Small intestine (tissue), 16 donors: ENCODE results near the gene PDZD4. TPM values are rescaled to one million over a fixed set of nuclear protein-coding genes. Genes with fewer than 3 reads are reported as not detected.
A peak's percentile ranks its signal among the peaks of the same experiment; 100 is the strongest.

Source experiments
- DNase-seq, 2 donors: peaks; one replicate each; pipeline versions ENCODE4 v3.0.0 to v3.0.0-alpha.2; 2013
- FAIRE-seq: peaks from 2 replicates; lab custom pipeline; 2012; peaks lifted over from hg19 to GRCh38; lab: Jason Lieb, UNC
- H3K27ac ChIP-seq, 3 donors: one replicate each; pipeline ENCODE4 v1.5.1; 2013; ENCODE audit warnings: low read length in 2 of 3, mild to moderate bottlenecking in 2 of 3, control low read depth in 1 of 3, inconsistent platforms in 1 of 3, low read depth in 1 of 3, moderate library complexity in 1 of 3
- H3K27me3 ChIP-seq, 3 donors: one replicate each; pipeline ENCODE4 v1.6.1; 2013; ENCODE audit warnings: low read length in 3 of 3, inconsistent platforms in 1 of 3; ENCODE audit not compliant: control insufficient read depth in 3 of 3, insufficient read depth in 3 of 3
- H3K36me3 ChIP-seq, 3 donors: one replicate each; pipeline ENCODE4 v1.6.1; 2013; ENCODE audit warnings: low read length in 3 of 3, inconsistent platforms in 1 of 3, low read depth in 1 of 3, mild to moderate bottlenecking in 1 of 3, moderate library complexity in 1 of 3; ENCODE audit not compliant: control insufficient read depth in 3 of 3, insufficient read depth in 2 of 3
- H3K4me1 ChIP-seq, 3 donors: one replicate each; pipeline ENCODE4 v1.6.1; 2013; ENCODE audit warnings: low read length in 2 of 3, inconsistent platforms in 1 of 3, low read depth in 1 of 3, mild to moderate bottlenecking in 1 of 3, moderate library complexity in 1 of 3; ENCODE audit not compliant: control insufficient read depth in 3 of 3, insufficient read depth in 2 of 3
- H3K4me3 ChIP-seq, 3 donors: one replicate each; pipeline ENCODE4 v1.5.1; 2013; ENCODE audit warnings: low read length in 3 of 3, control low read depth in 1 of 3, inconsistent platforms in 1 of 3, low read depth in 1 of 3, mild to moderate bottlenecking in 1 of 3, moderate library complexity in 1 of 3
- H3K9me3 ChIP-seq, 2 donors: one replicate each; pipeline ENCODE4 v1.6.1; 2013; ENCODE audit warnings: low read depth in 1 of 2, low read length in 1 of 2; ENCODE audit not compliant: control insufficient read depth in 2 of 2, insufficient read depth in 1 of 2
- WGBS, 3 donors: extraction: QIAGEN DNeasy Blood & Tissue Kit; methylation state at CpG; one replicate each; pipeline ENCODE4 v1.1.7; 2013; 5-methylcytosine and 5-hydroxymethylcytosine counted together
- long read RNA-seq, 10 donors: transcript quantifications; one replicate each; lab custom pipeline, GENCODE V29; 2026
- polyA plus RNA-seq, 4 donors: library from polyadenylated mRNA; stranded (reverse) in 3 of 4; unstranded in 1 of 4; fragments of 200-250 nt in 3 of 4; fragments of 120-200 nt in 1 of 4; gene quantifications; one replicate each; pipeline versions ENCODE4 v1.2.1 to v1.2.3, GENCODE V29; 2013
- donor health status: healthy with polysubstance abuse.
- donor health status: control.
- donor health status: control.
- donor health status: Bipolar disorder and iron deficiency.
- donor health status: healthy.

The PDZD4 gene, protein sequence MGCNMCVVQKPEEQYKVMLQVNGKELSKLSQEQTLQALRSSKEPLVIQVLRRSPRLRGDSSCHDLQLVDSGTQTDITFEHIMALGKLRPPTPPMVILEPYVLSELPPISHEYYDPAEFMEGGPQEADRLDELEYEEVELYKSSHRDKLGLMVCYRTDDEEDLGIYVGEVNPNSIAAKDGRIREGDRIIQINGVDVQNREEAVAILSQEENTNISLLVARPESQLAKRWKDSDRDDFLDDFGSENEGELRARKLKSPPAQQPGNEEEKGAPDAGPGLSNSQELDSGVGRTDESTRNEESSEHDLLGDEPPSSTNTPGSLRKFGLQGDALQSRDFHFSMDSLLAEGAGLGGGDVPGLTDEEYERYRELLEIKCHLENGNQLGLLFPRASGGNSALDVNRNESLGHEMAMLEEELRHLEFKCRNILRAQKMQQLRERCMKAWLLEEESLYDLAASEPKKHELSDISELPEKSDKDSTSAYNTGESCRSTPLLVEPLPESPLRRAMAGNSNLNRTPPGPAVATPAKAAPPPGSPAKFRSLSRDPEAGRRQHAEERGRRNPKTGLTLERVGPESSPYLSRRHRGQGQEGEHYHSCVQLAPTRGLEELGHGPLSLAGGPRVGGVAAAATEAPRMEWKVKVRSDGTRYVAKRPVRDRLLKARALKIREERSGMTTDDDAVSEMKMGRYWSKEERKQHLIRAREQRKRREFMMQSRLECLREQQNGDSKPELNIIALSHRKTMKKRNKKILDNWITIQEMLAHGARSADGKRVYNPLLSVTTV
- 10 to 100 TPM in 1 of 4 donors, 1 to 10 TPM in 2, under 1 TPM in 1; 0.22 to 11.5 (median 2.4) TPM for polyA plus RNA-seq
- long read RNA-seq, donor 1 = 0 reads
- long read RNA-seq, donor 2 = 0 reads
- long read RNA-seq, donor 3 = 0 reads
- long read RNA-seq, donor 4 = 0 reads
- long read RNA-seq, donor 5 = 0 reads
- long read RNA-seq, donor 6 = 0 reads
- long read RNA-seq, donor 7 = 0 reads
- long read RNA-seq, donor 8 = 0 reads
- long read RNA-seq, donor 9 = 0 reads
- long read RNA-seq, donor 10, partial matches to known transcripts = 7 of 10 reads
- long read RNA-seq, donor 10, other reads (novel, unspliced or antisense) = 0 of 10 reads

DNA sequence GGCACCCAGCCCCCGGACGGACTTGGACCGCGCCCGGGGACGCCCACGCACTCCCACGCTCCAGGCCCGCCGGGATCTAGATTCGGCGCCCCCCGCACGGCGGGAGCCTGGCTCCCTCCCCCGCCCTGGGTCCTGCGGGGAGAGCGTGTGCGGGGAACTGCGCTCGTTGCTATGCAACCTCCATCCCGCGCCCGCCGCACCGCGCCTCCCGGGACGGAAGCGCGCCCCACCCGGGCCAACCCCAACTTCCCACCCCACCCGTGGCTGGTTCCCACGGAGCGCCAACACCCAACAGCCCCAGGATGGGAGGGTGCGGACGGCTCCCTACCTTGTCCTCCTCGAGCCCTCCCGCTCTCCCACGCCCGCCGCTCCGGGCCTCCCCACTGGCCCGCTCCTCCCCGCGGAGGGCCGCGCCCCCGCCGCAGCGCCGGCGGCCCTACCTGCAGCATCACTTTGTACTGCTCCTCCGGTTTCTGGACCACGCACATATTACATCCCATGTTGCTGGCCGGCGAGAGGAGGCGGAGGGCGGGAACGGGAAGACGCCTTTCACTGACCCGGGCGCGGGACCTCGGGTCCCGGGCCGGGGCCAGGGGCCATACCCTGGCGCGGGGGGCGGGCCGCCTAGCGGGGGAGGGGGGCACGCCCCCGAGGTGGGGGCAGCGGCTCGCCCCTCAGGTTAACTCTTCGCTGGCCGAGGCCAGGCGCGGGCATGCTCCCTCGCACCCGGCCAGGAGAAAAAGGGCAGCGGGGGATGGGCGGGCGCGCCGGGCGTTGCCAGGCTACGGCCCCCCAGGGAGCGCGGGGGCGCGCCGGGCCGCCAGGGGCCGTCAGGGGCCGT, at the start of gene PDZD4:
Gene PDZD4 (minus strand): TSS at position 746 of the 841 bp plus-strand sequence. CDS start 246 bp downstream, at position 500.
- Histone ChIP-seq H3K36me3 (no peaks in the 10 kb centered on the region), H3K4me3 (peak within 1 kb of the TSS in 2 of 3 donors; percentile 24 to 40), H3K27me3 (peaks cover 2 to 47% (median 10%) of the 10 kb centered on the region in 3 donors), H3K9me3 (no peaks in the 10 kb centered on the region), H3K4me1 (no peaks in the 10 kb centered on the region), H3K27ac (no peak within 1 kb of the TSS)
- 1 to 33% (median 5%) methylated on average over 12 to 97 of the region's 97 CpGs for WGBS, 3 donors
- no peak for DNase-seq
- FAIRE-seq = no peak

DNA sequence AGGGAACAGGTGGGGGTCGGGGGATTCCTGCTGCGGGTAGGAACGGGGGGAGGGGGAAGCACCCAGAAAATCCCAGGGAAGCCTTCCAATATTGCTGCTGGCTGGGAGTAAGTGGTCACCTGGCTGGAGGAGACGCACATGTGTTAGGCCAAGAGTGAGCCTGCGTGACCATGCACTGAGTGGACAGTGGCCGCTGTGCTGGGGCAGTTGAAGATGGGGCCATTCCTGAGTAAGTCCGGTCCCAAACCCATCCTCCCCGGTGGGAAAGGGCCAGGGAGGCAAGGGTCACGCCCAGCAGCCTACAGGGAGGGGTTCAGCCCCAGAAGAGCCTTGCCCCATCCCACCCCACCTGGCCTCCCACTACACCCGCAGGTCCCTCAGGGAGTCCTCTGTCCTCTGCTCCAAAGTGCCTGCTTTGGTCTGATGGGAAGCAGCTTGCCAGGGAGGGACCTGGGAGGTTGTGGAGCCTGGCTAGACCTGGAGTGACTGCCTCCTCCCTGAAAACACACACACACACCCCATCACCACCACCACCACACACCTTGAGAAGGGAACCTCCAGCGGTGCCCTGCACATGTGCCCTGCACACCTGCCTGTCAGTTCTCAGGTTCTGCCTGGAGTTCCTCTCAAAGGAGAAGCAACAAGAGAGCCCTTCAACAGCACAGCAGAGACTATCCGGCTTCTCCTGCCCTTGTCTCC, 49.5 kb upstream of the PDZD4 start:
- WGBS, 3 donors = 43 to 59% (median 56%) methylated on average over 11 to 12 of the region's 12 CpGs

DNA sequence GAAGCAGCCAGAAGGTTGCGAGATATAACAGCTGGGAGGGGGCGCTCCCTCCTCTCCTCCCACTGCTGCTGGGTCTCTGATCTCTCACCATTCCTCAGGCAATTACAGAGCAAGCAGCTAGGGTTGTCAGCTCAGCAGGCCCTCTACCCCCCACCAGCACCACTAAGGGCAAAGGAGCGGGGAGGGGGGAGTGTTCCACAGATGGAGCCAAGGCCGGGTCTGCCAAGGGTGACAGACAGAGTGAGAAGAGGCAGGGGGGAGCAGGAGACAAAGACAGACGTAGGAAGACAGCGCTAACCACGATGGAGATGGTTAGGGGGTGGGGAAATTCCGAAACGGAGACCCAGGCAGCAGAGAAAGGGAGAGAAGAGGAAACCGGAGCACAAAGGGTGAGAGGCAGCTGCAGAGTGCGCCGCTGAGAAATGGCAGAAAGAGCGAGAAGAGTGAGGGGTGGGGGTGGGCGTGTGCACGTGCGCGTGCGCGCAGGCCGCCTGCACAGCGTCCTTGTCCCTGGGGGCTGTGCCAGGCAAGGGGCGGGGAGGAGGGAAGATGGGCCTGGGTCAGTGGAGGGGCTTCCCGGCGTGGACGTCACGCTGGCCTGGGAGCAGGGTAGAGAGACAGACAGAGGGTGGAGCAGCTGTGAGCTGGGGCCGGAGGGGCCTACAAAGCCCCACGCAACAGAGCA, 48.8 kb upstream of the PDZD4 start:
- no peak overlapping the region for H3K27ac ChIP-seq
- WGBS, 3 donors = 7 to 24% (median 7%) methylated on average over 9 to 28 of the region's 28 CpGs
- no peaks in the 10 kb centered on the region for H3K9me3 ChIP-seq
- DNase-seq = no peak
- peaks cover 6 to 26% (median 11%) of the 10 kb centered on the region in 3 donors for H3K27me3 ChIP-seq
- FAIRE-seq = no peak
- peaks cover 0 to 3% (median 0%) of the 10 kb centered on the region in 3 donors for H3K4me1 ChIP-seq
- no peaks in the 10 kb centered on the region for H3K36me3 ChIP-seq
- H3K4me3 ChIP-seq = no peak overlapping the region

More for the DNA sequence above, 49.5 kb upstream of the PDZD4 start:
- H3K4me3 ChIP-seq = no peak overlapping the region
- H3K9me3 ChIP-seq = no peaks in the 10 kb centered on the region
- H3K27ac ChIP-seq = no peak overlapping the region
- H3K36me3 ChIP-seq = no peaks in the 10 kb centered on the region
- DNase-seq (no peak), FAIRE-seq (no peak)
- H3K27me3 ChIP-seq = peaks cover 10 to 33% (median 16%) of the 10 kb centered on the region in 3 donors
- H3K4me1 ChIP-seq = peaks cover 0 to 3% (median 0%) of the 10 kb centered on the region in 3 donors

DNA sequence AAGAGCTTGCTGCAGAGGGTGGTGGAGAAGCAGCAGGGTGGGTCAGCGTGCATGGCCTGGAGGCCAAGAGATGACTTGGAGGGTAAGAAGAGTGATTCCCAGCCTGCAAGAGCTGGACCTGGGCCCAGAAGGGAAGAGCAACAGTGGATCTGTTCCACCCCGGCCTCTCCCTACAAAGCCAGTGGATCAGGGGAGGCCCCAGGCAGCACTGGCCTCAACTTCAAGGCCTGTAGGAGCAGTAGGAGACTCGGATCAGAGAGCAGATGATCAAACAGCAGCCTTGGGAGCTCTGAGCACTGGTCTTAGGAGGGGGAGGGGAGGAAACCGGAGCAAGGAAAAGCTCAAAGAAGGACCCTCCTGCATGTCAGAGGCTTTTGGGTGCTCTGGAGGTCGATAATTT, 48.0 kb upstream of the PDZD4 start:
- Histone ChIP-seq H3K4me1 (peaks cover 0 to 3% (median 0%) of the 10 kb centered on the region in 3 donors), H3K27ac (no peak overlapping the region), H3K27me3 (peaks cover 6 to 22% (median 9%) of the 10 kb centered on the region in 3 donors), H3K4me3 (no peak overlapping the region), H3K36me3 (no peaks in the 10 kb centered on the region), H3K9me3 (no peaks in the 10 kb centered on the region)
- WGBS, 3 donors = 28 to 56% (median 44%) methylated on average over 4 to 5 of the region's 5 CpGs
- FAIRE-seq (no peak), DNase-seq (no peak)

DNA sequence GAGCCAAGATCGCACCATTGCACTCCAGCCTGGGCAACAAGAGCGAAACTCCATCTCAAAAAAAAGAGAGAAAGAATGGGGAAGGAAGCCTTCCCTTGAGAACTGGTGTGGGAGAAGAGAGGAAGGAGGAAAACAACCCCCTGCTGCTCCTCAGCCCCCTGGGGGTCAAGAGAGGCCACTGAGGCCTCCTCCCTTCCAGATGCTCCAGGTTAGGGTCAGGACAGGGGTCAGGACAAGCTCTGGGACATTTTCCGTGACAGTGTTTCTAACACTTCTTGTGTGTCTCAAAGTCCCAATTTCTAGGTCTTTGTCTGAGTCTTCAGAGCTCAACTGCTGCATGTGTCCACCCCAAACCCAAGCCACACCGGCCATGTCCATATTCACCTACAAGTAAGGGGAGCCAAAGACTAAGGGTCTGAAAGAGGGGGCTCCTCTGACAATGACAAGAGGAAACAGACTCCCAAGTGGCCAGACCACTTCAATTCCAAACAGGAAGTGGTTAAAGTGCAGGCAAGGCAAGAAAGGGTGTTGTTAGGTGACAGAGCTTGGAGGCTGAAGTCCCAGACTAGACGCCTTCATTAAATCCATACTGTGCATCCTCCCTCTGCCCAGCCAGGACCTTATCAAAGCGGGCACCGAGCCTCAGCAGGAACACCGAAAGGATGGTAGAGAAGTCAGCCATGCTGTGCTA, 47.4 kb upstream of the PDZD4 start:
- 78 to 83% (median 79%) methylated on average over 8 of the region's 8 CpGs for WGBS, 3 donors
- no peaks in the 10 kb centered on the region for H3K36me3 ChIP-seq
- peaks cover 0 to 3% (median 0%) of the 10 kb centered on the region in 3 donors for H3K4me1 ChIP-seq
- H3K27me3 ChIP-seq = peaks cover 6 to 17% (median 6%) of the 10 kb centered on the region in 3 donors
- no peaks in the 10 kb centered on the region for H3K9me3 ChIP-seq
- no peak overlapping the region for H3K4me3 ChIP-seq
- FAIRE-seq (no peak), DNase-seq (no peak)
- H3K27ac ChIP-seq = no peak overlapping the region

DNA sequence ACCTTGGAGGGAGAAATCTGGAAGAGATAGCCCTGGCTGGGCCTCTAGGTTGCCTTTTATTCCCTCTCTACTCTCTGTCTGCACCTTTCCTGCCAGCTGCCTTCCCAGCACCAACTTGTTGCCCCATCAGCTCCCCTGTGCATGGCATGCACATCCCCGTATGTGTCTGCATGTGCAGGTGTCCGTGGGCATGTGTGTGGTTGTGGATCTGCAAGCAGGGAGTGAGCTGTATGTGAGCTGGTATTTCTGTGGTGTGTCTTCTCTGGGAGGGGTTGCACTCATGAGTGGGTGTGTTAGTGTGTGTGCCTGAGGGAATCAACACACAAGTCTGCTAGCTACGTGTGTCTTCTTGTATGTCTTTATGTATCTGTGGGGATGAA, 45.8 kb upstream of the PDZD4 start:
- H3K27me3 ChIP-seq = peaks cover 2 to 14% (median 6%) of the 10 kb centered on the region in 3 donors
- 58 to 74% (median 67%) methylated on average over 3 of the region's 3 CpGs for WGBS, 3 donors
- H3K4me3 ChIP-seq = no peak overlapping the region
- H3K4me1 ChIP-seq = no peaks in the 10 kb centered on the region
- DNase-seq = no peak
- H3K27ac ChIP-seq = no peak overlapping the region
- FAIRE-seq = no peak
- no peaks in the 10 kb centered on the region for H3K9me3 ChIP-seq
- H3K36me3 ChIP-seq = no peaks in the 10 kb centered on the region
